AG04449 (cell line): ENCODE results near the gene PDE7B.
A peak's percentile ranks its signal among the peaks of the same experiment; 100 is the strongest.

Source experiments
- CTCF ChIA-PET: fragments of 350-600 bp; formaldehyde crosslinking; extraction: SDS; loops from one replicate; lab custom pipeline; 2021; ENCODE audit warnings: antibody characterized with exemption; lab: Yijun Ruan, JAX
- POLR2A ChIA-PET: fragments of 400-600, 350-600 bp; formaldehyde crosslinking; extraction: SDS; loops from one replicate; lab custom pipeline; 2020; ENCODE audit warnings: antibody characterized with exemption, inconsistent platforms; lab: Yijun Ruan, JAX
- DNase-seq: peaks from one replicate; pipeline ENCODE4 v3.0.0-alpha.2; 2010; ENCODE audit warnings: low read depth, low spot score
- H3K4me3 ChIP-seq: 2 replicates; pipeline ENCODE4 v1.5.1; 2011; ENCODE audit warnings: low read depth, mild to moderate bottlenecking, control low read depth, low read length
- TF ChIP-seq, protein P1 (sequence below): IDR thresholded peaks from one replicate; pipeline ENCODE4 v1.5.1; 2011; ENCODE audit warnings: mild to moderate bottlenecking, moderate library complexity, low read length, control low read depth, inconsistent platforms; ENCODE audit not compliant: insufficient read depth; ENCODE audit errors: missing control alignments

Gene PDE7B

DNA sequence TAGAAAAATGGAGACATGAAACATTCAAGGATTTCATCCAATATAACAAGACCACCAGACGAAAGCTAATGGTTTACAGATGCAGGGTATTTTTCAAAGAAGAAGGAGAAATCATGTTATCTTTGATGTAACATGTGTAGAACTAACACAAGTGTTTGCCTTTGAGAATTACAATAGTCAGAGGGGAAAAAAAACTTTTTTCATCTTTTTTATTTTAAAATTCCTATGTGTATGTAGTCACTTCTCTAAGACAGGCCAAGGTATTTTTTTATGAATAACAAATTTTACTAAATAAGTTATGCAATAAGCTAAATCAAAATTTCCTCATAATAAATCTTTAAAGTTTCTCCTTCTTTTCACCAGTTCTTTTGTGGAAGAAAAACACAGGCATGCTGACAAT, 161.4 kb downstream of the PDE7B start:
- DNase-seq: no peak
- TF ChIP-seq, protein P1, sequence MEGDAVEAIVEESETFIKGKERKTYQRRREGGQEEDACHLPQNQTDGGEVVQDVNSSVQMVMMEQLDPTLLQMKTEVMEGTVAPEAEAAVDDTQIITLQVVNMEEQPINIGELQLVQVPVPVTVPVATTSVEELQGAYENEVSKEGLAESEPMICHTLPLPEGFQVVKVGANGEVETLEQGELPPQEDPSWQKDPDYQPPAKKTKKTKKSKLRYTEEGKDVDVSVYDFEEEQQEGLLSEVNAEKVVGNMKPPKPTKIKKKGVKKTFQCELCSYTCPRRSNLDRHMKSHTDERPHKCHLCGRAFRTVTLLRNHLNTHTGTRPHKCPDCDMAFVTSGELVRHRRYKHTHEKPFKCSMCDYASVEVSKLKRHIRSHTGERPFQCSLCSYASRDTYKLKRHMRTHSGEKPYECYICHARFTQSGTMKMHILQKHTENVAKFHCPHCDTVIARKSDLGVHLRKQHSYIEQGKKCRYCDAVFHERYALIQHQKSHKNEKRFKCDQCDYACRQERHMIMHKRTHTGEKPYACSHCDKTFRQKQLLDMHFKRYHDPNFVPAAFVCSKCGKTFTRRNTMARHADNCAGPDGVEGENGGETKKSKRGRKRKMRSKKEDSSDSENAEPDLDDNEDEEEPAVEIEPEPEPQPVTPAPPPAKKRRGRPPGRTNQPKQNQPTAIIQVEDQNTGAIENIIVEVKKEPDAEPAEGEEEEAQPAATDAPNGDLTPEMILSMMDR: no peak
- ChIA-PET CTCF (interaction anchor here (1.1 kb wide), 1 partner anchor 20 kb away, joined by 3 read pairs; no protein-coding TSS in a partner anchor), POLR2A (no interaction called here)
- H3K4me3 ChIP-seq: no peak overlapping the region

DNA sequence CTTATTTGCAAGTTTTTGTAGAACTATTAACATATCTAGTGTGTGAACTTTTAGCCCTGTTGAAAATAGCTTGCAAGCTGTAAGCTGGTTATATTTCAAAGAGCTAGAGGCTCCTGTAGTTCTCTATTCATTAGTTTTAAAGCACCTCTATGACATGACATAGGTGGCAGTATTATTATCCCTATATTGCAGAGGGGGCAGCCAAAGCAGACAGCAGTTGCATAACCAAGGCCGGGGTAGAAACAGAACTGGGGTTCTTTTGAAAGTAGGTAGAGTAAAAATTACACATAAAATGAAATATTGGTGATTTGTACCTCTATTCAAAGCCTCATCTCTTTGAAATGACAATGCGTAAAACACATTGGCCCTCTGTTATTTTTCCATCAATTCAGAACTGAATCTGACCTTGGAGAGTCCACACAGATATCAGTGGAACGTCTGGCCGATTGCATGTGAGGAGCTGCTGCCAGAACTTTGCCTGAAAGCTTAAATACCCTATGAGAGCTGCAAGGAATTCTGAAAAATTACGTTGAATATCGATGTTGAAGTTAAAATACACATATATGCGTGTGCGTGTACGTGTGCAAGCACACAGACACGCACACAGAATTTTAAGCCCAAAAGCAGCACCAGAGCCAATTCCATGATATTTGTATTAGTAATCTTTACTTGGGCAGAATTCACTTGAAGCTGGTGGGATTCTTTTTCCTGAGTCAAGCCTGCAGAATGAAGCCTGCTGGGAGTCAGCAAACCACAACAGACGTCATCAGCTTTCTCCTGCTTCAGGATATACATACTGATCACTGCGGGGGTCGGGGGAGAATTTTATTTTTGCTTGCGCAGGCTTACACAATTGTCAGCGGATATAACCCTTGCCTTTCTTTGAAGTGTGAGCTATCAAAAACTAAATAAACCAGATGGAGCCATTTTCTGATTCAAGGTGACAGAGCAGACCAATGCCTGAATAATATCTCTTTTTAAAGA, 163.2 kb downstream of the PDE7B start:
- POLR2A ChIA-PET: interaction anchor here (0.6 to 1.1 kb wide), 3 partner anchors 18 to 123 kb away, joined by 3 read pairs; no protein-coding TSS in a partner anchor
- H3K4me3 ChIP-seq: no peak overlapping the region
- CTCF ChIA-PET: interaction anchor here (1.1 to 1.7 kb wide), 4 partner anchors 12 to 478 kb away, joined by 3 to 8 read pairs (median 5); no protein-coding TSS in a partner anchor
- DNase-seq: peak; percentile 99
- TF ChIP-seq, protein P1: no peak

DNA sequence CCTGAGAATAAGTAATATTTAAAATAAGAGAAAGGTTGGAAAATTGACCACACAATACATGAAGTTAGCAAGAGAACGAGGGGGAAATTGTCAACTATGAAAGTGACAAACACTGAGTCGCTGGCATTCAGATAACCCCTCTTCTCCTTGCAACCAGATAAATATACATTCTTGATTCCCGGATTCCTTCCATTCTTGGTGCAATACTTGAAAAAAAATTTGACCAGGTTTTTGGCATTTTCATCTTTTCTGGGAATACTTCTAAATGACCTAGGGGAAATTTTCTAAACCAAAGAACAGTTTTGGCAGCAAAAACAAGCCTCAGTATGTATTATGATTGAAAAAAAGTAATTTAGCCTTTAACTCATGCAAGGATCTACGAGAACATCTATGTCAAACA, 164.0 kb downstream of the PDE7B start:
- POLR2A ChIA-PET: interaction anchor here (0.6 to 1.1 kb wide), 3 partner anchors 18 to 123 kb away, joined by 3 read pairs; no protein-coding TSS in a partner anchor
- TF ChIP-seq, protein P1: no peak
- CTCF ChIA-PET: interaction anchor here (1.1 to 1.3 kb wide), 2 partner anchors 11 to 479 kb away, joined by 3 to 4 read pairs; no protein-coding TSS in a partner anchor
- H3K4me3 ChIP-seq: no peak overlapping the region
- no peak for DNase-seq

DNA sequence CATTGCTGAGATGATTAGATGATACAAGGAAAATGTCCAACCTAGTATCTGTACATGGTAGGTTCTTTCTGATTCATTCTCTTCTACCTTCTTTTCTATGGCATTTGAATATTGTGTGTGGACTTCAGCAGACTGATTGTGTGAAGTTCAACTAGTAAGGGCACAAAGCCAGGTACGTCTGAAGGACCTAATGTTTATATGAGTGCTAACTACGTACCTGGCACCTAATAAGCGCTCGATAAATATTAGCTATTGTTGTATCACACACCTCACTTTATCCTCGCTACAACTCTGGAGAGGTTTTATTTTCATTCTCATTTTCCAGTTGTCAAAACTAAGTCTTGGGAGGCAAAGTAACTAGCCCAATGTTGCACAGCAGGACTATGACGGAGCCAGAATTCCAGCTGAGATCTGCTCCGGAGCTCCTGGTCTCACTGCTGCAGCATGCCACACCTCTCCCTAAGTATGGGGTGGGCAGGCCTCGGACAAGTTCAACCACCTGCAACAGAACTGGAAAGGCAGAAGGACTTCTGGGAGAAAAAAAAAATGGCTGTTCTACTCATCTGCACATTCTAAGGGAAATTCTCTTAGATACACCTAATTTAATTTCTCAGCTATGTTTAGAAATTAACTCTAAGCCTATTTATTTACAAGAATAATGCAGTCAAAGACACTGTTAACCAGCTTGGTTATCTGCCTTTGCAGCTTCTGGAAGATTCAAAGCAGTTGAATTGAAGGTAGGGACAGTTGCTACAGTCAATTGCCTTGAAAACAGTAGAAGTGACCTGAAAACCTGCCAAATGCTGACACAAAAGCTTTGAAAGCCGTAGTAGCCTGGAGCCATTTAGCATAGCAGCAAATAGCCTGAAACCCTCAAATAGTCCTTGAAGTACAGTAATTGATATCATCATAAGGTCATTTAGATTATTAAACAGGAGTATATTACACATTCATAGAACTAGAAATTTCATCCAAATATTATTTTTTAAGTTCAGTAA, 165.0 kb downstream of the PDE7B start:
- TF ChIP-seq, protein P1: no peak
- CTCF ChIA-PET: interaction anchor here (0.8 to 1.2 kb wide), 3 partner anchors 16 to 480 kb away, joined by 3 to 6 read pairs (median 4); no protein-coding TSS in a partner anchor
- POLR2A ChIA-PET: no interaction called here
- DNase-seq: no peak
- no peak overlapping the region for H3K4me3 ChIP-seq

DNA sequence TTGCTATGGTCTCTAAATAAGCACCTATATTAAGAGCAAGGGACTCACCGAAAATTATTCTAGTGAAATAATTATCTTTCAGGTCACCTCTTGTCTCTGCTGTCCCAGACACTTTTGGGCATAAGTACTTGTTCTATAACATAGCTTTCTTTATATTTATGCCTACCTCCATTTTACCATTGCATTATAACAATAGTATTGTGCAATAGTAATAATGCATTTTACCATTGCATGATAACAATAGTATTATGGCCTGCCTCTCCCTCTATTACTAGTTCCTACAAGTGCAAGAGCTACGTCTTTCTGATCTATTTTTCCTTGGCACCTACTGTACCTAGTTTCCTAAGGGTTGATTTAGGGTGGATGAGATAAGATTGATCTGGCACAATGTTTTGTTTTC, 169.2 kb downstream of the PDE7B start:
- ChIA-PET POLR2A (no interaction called here), CTCF (interaction anchor here (2.6 kb wide), 1 partner anchor 12 kb away, joined by 7 read pairs; no protein-coding TSS in a partner anchor)
- no peak overlapping the region for H3K4me3 ChIP-seq
- DNase-seq: no peak
- TF ChIP-seq, protein P1: no peak
